NCI-H1048 (cell line): ENCODE data around the gene SOD1.
"Not testable (repeated sequence)": the region's sequence is repeated elsewhere in the genome, so short reads cannot be mapped to it uniquely, and the experiment has no call there.

Experiments used
- DNase-seq: peaks from one replicate; lab custom pipeline; 2025; lab: John Stamatoyannopoulos, UW

Gene SOD1

DNA sequence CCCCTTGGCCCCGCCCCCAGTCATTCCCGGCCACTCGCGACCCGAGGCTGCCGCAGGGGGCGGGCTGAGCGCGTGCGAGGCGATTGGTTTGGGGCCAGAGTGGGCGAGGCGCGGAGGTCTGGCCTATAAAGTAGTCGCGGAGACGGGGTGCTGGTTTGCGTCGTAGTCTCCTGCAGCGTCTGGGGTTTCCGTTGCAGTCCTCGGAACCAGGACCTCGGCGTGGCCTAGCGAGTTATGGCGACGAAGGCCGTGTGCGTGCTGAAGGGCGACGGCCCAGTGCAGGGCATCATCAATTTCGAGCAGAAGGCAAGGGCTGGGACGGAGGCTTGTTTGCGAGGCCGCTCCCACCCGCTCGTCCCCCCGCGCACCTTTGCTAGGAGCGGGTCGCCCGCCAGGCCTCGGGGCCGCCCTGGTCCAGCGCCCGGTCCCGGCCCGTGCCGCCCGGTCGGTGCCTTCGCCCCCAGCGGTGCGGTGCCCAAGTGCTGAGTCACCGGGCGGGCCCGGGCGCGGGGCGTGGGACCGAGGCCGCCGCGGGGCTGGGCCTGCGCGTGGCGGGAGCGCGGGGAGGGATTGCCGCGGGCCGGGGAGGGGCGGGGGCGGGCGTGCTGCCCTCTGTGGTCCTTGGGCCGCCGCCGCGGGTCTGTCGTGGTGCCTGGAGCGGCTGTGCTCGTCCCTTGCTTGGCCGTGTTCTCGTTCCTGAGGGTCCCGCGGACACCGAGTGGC lies at the start of gene SOD1:
Gene SOD1, plus strand, starts transcription at position 158 of the 723 bp plus-strand sequence. Its CDS starts 77 bp downstream, at position 235.
- peak; percentile 84 for DNase-seq

DNA sequence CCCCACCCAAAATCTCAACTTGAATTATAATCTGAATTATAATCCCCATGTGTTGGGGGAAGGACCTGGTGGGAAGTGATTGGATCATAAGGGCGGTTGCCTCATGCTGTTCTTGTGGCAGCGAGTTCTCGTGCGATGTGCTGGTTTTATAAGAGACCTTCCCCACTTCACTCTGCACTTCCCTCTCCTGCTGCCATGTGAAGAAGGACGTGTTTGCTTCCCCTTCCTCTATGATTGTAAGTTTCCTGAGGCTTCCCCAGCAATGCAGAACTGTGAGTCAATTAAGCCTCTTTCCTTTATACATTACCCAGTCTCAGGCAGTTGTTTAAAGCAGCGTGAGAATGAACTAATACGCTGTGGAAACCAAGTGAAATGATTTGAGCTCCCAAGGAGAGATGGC lies 48.0 kb upstream of the SOD1 start:
- no peak for DNase-seq

DNA sequence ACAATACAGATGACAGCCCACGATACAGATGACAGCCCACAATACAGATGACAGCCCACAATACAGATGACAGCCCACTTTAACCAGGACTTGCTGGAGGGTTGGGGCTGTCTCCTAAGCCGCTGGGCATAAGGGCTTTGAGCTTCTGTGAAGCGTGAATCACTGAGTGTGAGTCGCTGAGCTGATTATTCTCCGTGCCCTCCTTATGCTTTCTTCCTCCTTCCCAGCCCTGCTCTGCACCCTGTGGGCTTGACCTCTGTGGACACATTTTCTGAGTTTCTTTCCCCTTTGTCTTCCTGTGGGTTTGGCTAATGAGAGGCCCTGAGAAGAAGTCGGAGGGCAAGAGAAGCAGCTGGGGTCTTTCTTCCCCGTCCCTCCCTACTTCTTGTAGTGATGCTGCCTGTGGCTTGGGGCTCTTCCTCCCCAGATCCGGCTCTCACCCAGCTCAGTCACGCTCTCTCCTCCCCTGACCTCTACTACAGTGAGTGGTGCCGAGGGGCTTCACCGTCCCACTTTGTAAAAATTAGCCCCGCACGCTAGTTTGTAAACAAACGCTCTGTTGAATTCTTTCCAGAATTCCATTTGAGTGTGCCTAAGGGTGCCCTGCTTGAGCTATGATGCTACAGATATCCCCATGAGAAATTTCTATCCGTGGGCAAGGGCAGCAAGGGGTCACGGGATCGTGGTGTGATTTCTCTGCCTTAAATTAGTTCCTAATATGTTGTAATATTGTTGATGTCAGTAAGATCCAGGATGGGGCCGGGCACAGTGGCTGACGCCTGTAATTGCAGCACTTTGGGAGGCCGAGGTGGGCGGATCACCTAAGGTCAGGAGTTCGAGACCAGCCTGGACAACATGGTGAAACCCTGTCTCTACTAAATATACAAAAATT lies 46.4 kb upstream of the SOD1 start:
- DNase-seq: no peak

DNA sequence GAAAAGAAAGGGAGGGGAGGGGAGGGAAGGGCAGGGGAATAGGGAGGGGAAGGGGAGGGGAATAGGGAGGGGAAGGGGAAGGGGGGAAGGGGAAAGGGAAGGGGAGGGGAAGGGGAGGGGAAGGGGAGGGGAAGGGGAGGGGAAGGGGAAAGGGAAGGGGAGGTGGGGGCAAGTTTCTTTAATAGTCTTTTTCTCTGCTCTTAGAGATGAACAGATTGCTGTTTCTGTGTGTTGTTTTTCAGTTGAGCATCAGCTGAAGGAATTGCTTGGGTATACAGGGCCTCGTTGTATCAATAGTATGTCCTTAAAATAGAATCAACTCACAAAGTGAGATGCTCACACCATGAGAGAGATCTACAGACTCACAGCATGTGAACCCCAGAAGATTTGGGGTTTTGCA lies 44.8 kb upstream of the SOD1 start:
- DNase-seq: no peak

DNA sequence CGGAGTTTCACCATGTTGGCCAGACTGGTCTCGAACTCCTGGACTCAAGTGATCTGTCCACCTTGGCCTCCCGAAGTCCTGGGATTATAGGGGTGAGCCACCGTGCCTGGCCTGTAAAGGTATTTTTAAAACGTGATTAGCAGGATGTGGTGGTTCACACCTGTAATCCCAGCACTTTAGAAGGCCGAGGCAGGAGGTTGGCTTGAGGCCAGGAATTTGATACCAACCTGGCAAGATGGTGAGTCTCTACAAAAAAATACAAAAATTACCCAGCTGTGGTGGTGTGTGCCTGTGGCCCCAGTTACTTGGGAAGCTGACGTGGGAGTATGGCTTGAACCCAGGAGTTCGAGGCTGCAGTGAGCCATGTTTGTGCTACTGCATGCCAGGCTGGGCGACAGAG lies 43.3 kb upstream of the SOD1 start:
- no peak for DNase-seq

DNA sequence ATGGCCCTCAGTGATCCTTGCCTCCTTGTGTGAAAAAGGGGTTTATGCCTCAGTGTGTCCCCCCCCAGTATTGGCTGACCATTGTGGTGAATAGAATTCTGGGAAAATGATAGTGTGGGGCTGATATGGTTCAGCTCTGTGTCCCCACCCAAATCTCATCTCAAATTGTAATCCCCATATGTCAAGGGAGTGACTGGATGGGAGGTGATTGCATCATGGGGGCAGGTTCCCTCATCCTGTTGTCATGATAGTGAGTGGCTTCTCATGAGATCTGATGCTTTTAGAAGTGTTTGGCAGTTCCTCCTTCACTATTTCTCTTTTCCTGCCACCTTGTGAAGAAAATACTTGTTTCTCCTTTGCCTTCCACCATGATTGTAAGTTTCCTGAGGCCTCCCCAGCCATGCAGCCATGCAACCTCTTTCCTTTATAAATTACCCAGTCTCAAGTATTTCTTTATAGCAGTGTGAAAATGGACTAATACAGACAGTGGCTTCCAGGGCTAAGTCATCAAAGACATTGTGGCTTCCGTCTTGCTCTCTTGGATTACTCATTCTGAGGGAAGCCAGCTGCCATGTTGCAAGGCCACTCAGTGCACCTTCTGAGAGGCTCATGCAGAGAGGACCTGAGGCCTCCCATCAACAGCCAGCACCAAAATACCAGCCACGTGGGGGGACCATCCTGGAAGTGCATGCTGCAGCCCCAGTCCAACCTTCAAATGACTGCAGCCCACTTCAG lies 40.6 kb upstream of the SOD1 start:
- DNase-seq: no peak

DNA sequence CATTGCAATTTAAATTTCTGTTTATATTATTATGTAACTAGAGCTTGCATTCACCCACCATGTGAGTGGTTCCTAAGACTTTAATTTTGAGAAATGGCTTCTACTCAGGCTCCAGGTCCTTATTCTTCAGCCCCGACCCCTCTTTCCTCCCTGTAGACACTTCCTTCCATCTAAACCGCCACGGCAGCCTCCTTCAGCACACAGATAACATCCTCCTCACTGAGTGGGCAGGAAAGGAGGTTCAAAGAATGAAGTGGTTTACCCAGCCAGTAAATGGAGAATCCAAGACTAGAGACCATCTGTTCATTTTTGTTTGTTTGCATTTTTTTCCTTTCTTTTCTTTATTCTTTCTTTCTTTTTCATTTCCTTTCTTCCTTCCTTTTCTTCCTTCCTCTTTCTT lies 37.1 kb upstream of the SOD1 start:
- no peak for DNase-seq

DNA sequence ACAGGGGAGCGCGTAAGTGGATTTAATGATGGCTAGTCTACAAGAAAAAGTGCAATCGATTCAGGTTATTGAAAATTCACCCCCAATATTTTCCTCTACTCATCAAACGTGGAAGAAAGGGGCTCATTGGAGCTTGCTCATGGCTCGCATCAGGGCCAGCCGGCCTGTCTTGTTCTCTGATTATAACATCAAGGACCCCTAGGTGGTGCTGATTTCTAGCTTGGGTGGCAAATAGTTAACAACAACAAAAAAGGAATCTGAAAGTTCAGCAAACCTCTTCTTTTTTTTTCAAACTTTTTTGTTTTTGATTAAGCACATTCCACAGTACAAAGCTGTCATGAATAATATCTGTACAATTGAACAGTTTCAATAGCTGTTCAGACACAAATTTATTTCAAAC lies 35.8 kb upstream of the SOD1 start:
- DNase-seq: no peak

DNA sequence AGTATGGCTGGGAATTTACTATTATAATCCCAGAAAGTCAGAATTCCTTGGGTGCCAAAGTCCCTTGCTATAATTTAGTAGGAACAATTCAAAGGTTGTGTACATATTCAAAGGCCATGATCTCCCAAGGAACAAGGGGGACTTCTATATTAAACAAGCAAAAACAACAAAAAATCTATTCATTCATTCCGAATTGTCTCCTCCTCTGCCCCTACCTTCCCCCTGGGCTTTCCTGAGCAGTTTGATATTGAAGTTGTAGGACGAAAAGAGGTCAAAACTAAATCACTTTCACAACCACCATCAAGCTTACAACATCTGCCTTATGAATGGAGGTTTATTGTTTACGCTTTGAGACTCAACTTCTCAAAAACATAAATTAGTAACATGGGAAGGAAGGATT lies 35.3 kb upstream of the SOD1 start:
- no peak for DNase-seq

DNA sequence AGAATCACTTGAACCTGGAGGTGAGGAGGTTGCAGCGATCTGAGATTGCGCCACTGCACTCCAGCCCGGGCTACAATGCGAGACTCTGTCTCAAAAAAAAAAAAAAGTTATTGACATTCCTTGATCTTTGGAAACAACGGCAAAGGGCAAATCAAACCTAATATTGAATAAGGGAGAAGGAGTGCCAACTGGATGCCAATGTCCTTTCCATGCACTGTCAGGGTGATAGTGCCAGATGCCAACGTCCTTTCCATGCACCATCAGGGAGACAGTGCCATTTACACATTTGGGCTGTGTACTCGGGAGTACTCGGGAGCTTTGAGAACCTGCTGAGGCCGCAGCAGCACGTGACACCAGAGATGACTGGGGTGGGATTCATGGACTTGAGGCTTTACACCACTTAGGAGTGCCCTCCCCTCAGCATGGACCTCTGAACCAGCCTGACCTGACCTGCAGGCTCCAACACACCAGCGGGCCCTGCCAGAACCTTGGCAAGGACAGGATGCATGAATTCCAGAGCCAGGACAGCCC lies 34.5 kb upstream of the SOD1 start:
- DNase-seq: no peak

DNA sequence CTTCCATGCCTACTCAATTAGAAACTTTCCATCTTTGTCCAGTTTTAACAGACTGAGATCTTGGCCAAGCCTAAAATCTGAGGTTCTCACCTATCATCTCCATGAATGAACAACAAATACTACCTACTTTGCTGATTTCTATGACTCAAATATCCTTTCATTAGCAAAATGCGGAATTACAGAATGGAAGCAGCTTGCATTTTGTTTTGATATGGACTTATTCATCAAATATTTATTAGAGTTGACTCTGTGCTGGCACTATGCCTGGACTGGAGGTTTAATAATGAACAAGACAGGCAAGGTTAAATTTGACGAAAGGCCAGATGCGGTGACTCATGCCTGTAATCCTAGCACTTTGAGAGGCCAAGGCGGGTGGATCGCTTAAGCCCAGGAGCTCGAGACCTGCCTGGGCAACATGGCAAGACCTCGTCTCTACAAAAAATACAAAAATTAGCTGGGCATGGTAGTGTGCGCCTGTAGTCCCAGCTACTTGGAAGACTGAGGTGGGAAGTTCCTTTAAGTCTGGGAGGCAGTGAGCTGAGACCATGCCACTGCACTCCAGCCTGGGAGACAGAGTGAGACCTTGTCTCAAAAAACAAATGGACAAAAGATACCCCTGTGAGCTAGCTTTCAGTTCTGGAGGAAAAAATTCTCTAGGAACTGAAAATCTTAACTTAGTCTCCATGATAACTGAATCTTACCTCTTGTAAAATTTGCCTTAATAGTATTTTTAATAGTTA lies 29.4 kb upstream of the SOD1 start:
- no peak for DNase-seq

DNA sequence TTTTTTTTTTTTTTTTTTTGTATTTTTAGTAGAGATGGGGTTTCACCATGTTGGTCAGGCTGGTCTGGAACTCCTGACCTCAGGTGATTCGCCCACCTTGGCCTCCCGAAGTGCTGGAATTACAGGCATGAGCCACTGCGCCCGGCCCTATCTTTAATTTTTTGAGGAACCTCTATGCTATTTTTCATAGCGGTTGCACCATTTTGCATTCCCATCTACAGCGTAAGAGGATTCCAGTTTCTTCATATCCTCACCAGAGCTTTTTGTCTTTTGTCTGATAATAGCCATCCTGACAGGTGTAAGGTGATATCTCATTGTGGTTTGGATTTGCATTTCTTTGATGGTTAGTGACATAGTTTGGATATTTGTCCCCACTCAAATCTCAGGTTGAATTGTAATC lies 27.6 kb upstream of the SOD1 start:
- DNase-seq: not testable (repeated sequence)

DNA sequence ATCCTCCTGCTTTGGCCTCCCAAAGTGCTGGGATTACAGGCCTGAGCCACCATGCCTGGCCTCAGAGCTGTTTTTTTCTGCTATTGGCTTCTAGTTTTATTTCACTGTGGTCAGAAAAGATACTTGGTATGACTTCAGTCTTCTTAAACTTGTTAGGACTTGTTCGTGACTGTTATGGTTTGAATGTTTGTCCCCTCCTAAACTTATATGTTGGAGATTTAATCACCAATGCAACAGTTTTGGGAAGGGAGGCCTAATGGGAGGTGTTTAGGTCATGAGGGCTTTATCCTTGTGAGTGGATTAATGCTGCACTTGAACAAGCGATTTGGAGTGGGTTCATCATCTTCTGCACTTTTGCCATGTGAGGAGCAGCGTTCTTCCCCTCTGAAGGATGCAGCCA lies 24.5 kb upstream of the SOD1 start:
- DNase-seq: no peak

DNA sequence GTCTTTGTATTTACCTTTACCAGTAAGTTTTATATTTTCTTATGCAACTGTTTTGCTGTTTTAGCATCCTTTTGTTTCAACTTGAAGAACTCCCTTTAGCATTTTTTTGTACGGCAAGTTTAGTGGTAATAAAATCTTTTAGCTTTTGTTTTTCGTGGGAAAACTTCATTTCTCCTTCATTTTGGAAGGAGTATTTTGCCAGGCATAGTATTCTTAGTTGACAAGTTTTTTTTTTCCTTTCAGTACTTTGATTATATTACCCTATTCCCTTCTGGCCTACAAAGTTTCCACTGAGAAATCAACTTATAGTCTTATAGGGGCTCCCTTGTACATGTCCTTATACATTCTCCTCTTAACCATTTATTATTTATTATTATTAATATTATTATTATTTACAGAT lies 22.6 kb upstream of the SOD1 start:
- no peak for DNase-seq

DNA sequence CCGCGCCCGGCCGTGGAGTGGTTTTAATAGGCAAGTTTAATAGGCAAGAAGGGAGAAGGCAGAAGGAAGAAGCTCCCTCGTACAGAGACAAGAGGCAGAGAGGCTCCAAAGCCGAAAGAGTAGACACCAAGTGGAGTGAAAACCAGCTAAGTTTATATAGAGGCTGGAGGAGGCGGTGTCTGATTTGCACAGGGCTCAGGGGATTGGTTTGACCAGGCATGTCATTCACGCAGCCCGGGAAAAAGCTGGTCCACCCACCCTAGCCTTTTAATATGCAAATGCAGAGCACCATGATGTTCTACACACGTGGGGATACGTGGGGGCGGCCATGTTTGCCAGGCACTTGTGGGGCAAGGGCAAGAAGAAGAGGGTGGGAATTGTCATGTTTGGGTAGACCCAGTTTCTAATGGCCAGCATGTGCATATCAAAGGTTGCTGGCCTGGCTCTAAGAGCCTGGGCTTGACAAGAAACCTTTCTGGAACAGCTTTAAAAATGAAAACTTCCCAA lies 18.0 kb upstream of the SOD1 start:
- DNase-seq: no peak

DNA sequence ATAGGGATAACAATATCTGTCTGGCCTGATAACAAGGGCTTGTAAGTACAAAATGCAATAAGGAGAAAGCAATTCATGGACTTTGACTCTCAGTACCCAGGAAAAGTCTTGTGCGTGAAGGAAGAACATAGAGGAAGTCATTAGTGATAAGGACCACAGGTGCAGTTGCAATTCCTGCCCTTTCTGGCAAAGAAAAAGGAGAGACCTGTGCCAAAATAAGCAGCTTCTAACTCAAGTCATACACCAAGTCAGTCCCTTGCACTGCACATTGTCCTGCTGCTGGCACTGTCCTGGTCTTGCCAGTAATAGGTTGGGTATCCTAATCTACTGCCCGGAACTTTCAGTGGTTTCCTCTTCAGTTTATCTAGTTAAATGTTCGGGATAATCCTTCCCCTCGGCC lies 14.8 kb upstream of the SOD1 start:
- DNase-seq: no peak

DNA sequence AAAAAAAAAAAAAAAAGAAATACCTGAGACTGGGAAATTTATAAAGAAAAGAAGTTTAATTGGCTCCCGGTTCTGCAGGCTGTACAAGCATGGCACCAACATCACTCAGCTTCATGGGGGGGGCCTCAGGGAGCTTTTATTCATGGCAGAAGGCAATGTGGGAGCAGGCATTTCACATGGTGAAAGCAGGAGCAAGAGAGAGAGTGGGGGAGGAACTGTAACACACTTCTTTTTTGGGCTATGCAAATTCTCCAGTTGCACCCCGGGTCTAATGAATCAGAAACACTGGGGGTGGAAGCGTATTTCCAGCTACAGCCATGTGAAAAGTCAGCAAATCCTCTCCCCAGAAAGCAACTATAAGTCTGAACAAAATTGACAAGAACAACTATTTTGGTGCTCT lies 11.8 kb upstream of the SOD1 start:
- no peak for DNase-seq

DNA sequence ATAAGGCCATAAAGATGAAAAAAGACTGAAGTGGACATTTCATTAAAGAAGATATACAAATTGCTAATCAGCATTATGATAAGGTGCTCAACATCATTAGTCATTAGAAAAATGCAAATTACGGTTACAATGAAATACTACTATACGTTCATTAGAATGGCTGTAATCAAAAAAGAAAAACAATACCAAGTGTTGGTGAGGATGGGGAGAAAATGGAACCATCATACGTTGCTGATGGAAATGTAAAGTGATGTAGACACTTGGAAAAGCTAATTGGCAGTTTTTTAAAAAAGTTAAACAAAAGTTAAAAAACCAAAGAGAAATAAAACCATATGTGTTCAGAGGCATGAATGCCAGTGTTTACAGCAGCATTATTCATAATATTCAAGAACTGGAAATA lies 8.6 kb upstream of the SOD1 start:
- no peak for DNase-seq

DNA sequence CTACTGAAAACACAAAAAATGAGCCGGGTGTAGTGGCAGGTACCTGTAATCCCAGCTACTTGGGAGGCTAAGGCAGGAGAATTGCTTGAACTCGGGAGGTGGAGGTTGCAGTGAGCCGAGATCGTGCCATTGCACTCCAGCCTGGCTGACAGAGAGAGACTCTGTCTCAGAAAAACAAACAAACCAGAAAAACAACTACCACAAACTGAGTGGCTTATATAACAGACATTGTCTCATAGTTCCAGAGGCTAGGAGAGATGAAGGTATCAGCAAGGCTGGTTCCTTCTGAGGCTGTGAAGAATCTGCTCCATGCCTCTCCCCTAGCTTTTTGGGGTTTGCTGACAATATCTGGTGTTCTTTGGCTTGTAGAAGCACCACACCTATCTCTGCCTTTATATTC lies 8.0 kb upstream of the SOD1 start:
- DNase-seq: not testable (repeated sequence)

DNA sequence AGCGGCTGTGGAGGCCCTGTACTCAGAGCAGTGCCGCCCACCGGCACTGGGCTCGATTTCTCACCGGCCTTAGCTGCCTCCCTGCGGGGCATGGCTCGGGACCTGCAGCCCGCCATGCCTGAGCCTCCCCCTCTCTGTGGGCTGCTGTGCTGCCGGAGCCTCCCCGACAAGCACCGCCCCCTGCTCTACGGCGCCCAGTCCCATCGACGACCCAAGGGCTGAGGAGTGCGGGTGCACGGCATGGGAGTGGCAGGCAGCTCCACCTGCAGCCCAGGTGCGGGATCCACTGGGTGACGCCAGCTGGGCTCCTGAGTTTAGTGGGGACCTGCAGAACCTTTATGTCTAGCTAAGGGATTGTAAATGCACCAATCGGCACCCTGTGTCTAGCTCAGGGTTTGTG lies 5.2 kb upstream of the SOD1 start:
- DNase-seq: no peak

DNA sequence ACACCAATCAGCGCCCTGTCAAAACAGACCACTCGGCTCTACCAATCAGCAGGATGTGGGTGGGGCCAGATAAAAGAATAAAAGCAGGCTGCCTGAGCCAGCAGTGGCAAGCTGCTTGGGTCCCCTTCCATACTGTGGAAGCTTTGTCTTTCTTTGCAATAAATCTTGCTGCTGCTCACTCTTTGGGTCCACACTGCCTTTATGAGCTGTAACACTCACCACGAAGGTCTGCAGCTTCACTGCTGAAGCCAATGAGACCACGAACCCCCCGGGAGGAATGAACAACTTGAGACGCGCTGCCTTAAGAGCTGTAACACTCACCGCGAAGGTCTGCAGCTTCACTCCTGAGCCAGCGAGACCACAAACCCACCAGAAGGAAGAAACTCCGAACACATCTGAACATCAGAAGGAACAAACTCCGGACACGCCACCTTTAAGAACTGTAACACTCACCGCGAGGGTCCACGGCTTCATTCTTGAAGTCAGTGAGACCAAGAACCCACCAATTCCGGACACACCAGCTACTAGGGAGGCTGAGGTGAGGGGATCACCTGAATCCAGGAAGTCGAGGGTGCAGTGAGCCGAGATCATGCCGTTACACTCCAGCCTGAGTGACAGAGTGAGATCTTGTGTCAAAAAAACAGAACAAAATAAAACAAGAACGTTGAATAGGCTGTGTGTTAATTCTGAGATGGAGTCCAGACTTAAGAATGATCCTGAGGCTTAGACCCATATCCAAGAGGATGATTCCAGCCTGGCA lies 4.5 kb upstream of the SOD1 start:
- DNase-seq: not testable (repeated sequence)
